ENCODE results near the gene VEPH1. TPM values are rescaled to one million over a fixed set of nuclear protein-coding genes. Genes with fewer than 3 reads are reported as not detected.

VEPH1 gene
- total and polyA plus RNA-seq, 5 donors from 2014 or later: 2.6 TPM; not detected in 4

DNA sequence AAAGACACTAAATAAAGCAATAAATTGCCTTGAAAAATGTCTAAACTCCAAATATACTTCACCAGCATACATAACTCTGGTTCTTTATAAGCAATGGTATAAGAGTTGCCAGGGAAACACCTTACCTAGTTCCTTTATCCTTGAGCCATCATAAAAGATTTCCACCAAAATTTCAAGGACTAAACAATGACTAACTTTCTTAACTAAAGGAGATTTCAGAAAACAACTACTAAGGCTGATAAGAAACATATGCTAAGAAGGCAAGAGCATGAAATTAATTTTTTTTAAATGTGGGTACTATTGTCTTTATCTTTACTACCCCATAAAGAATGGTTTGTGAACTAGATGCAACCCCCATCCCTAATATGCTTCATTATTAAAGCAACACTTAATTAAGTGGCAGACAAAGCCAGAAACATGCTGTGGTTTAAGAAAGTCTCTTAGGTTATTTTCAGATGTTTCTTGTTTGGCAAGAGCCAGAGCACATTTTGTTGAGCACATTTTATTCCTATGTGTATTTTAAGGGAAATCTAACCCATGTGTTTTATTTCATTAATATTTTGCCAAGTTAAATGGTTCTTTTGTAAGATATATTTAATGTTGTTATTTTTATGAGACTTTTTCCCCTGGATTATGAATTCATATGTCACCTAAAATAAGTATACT is 17.4 kb upstream of the VEPH1 start:
- Mint-ChIP-seq H3K9me3 (peaks cover 0 to 3% (median 0%) of the 10 kb centered on the region in 7 donors), H3K27ac (no peak overlapping the region), H3K36me3 (no peaks in the 10 kb centered on the region), H3K4me3 (no peak overlapping the region), H3K4me1 (no peaks in the 10 kb centered on the region), H3K27me3 (no peaks in the 10 kb centered on the region)
- H3K4me3 ChIP-seq (ENCODE audit: low read depth, low read length): no peak overlapping the region
- no peaks in the 10 kb centered on the region for H3K4me1 ChIP-seq (ENCODE audit: control insufficient read depth, insufficient read depth, low read length, poor library complexity, severe bottlenecking)
- ATAC-seq (ENCODE audit: low read depth in 2 of 2) (no peak), DNase-seq (no peak)
- H3K36me3 ChIP-seq (ENCODE audit: control insufficient read depth, insufficient read depth, low read length): no peaks in the 10 kb centered on the region
- no peaks in the 10 kb centered on the region for H3K9me3 ChIP-seq (ENCODE audit: control insufficient read depth in 2 of 2, low read length in 2 of 2)
- H3K27me3 ChIP-seq (ENCODE audit: control insufficient read depth, insufficient read depth, low read length): no peaks in the 10 kb centered on the region
- no peak overlapping the region for H3K27ac ChIP-seq (ENCODE audit: insufficient read depth, low read length, poor library complexity, severe bottlenecking)

DNA sequence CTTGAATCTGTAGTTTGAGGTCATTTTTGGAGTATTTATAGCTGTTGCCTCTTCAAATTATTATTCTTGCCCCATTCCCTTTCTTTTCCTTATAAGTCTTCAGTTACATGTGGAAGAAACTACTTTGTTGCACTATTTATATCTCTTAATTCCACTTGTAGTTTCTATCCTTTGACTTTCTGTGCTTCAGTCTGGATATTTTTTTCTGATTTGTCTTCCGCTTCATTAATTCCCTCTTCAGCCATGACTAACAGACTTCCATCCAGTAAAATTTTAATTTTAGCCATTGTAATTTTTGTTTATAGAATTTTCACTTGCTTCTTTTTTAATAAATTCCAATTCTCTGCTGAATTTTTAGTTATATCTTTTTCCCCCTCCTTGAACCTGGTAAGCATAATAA is 15.7 kb upstream of the VEPH1 start:
- H3K27ac Mint-ChIP-seq: no peak overlapping the region
- no peaks in the 10 kb centered on the region for H3K36me3 Mint-ChIP-seq

DNA sequence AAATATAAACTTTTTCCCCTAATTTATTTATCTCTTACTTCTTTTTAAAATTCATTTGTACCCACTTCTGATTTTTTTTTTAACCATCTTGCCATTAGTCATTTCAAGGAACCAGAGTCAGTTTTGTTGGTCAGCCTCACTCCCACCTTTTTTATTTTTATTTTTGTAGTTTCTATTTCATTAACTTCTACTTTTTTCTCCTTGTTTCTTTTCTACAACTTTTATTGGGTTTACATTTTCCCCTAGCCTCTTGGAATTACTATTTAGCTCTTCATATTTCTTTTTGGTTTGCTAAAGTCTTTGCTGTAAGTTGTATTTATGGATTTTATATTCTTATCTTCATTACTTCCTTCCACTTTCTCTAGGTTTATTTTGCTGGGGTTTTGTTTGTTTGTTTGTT is 13.7 kb upstream of the VEPH1 start:
- H3K27me3 Mint-ChIP-seq: no peaks in the 10 kb centered on the region
- no peaks in the 10 kb centered on the region for H3K27me3 ChIP-seq (ENCODE audit: control insufficient read depth, insufficient read depth, low read length)
- H3K27ac ChIP-seq (ENCODE audit: insufficient read depth, low read length, poor library complexity, severe bottlenecking): no peak overlapping the region
- peaks cover 0 to 3% (median 0%) of the 10 kb centered on the region in 7 donors for H3K9me3 Mint-ChIP-seq
- no peaks in the 10 kb centered on the region for H3K9me3 ChIP-seq (ENCODE audit: control insufficient read depth in 2 of 2, low read length in 2 of 2)
- H3K4me1 Mint-ChIP-seq: no peaks in the 10 kb centered on the region
- H3K27ac Mint-ChIP-seq: no peak overlapping the region
- DNase-seq (no peak), ATAC-seq (ENCODE audit: low read depth in 2 of 2) (no peak)
- H3K36me3 ChIP-seq (ENCODE audit: control insufficient read depth, insufficient read depth, low read length): no peaks in the 10 kb centered on the region
- H3K4me3 Mint-ChIP-seq: no peak overlapping the region
- H3K4me3 ChIP-seq (ENCODE audit: low read depth, low read length): no peak overlapping the region
- H3K4me1 ChIP-seq (ENCODE audit: control insufficient read depth, insufficient read depth, low read length, poor library complexity, severe bottlenecking): no peaks in the 10 kb centered on the region
- H3K36me3 Mint-ChIP-seq: no peaks in the 10 kb centered on the region

More for the DNA sequence above, 15.7 kb upstream of the VEPH1 start:
- H3K9me3 Mint-ChIP-seq: peaks cover 0 to 3% (median 0%) of the 10 kb centered on the region in 7 donors
- H3K4me3 Mint-ChIP-seq: no peak overlapping the region
- no peak overlapping the region for H3K27ac ChIP-seq (ENCODE audit: insufficient read depth, low read length, poor library complexity, severe bottlenecking)
- no peaks in the 10 kb centered on the region for H3K4me1 Mint-ChIP-seq
- no peaks in the 10 kb centered on the region for H3K27me3 Mint-ChIP-seq
- no peak for ATAC-seq (ENCODE audit: low read depth in 2 of 2)
- no peaks in the 10 kb centered on the region for H3K9me3 ChIP-seq (ENCODE audit: control insufficient read depth in 2 of 2, low read length in 2 of 2)
- no peaks in the 10 kb centered on the region for H3K27me3 ChIP-seq (ENCODE audit: control insufficient read depth, insufficient read depth, low read length)
- H3K36me3 ChIP-seq (ENCODE audit: control insufficient read depth, insufficient read depth, low read length): no peaks in the 10 kb centered on the region
- H3K4me3 ChIP-seq (ENCODE audit: low read depth, low read length): no peak overlapping the region
- DNase-seq: no peak
- H3K4me1 ChIP-seq (ENCODE audit: control insufficient read depth, insufficient read depth, low read length, poor library complexity, severe bottlenecking): no peaks in the 10 kb centered on the region

DNA sequence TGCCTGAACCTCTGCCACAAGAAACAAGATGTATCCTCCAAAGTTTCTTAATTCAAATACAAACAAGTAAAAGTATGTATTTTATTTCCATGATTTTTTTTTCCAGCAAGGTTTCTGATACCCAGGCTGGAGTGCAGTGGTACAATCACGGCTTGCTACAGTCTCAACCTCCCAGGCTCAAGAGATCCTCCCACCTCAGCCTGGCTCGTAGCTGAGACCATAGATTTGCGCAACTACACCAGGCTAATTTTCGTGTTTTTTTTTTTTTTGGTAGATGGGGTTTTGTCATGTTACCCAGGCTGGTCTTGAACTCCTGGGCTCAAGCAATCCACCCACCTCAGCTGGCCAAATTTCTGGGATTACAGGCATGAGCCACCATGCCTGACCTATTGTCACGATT is 12.2 kb upstream of the VEPH1 start:
- Histone ChIP-seq H3K4me3 (ENCODE audit: low read depth, low read length) (no peak overlapping the region), H3K36me3 (ENCODE audit: control insufficient read depth, insufficient read depth, low read length) (no peaks in the 10 kb centered on the region), H3K27me3 (ENCODE audit: control insufficient read depth, insufficient read depth, low read length) (no peaks in the 10 kb centered on the region), H3K27ac (ENCODE audit: insufficient read depth, low read length, poor library complexity, severe bottlenecking) (no peak overlapping the region), H3K4me1 (ENCODE audit: control insufficient read depth, insufficient read depth, low read length, poor library complexity, severe bottlenecking) (no peaks in the 10 kb centered on the region), H3K9me3 (ENCODE audit: control insufficient read depth in 2 of 2, low read length in 2 of 2) (no peaks in the 10 kb centered on the region)
- Mint-ChIP-seq H3K27ac (no peak overlapping the region), H3K9me3 (peaks cover 0 to 3% (median 0%) of the 10 kb centered on the region in 7 donors), H3K4me3 (no peak overlapping the region), H3K36me3 (no peaks in the 10 kb centered on the region), H3K4me1 (no peaks in the 10 kb centered on the region), H3K27me3 (no peaks in the 10 kb centered on the region)
- DNase-seq: no peak
- ATAC-seq (ENCODE audit: low read depth in 2 of 2): no peak

DNA sequence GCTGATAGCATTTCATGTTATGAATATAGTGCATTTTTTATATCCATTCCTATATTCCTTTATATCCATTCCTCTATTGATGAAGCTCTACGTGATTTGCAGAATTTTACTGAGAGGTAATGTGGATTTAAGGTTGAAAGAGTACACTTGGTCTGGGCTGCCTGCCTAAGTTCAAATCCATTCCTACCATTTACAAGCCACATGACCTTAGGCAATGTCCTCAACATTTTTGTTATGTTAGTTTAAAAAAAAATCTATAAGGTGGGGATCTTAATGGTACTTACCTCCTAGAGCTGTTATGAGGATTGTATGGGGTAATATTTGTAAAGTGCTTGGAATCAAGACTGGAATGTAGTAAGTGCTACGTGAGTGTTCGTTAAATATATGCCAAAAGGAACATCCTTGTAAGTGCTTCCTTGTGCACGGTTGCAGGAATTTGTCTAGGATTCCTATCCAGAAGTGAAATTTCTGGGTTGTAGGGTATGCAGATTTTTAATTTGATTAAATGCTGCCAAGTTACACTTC is 11.2 kb upstream of the VEPH1 start:
- H3K4me3 Mint-ChIP-seq: no peak overlapping the region
- H3K36me3 Mint-ChIP-seq: no peaks in the 10 kb centered on the region
- H3K27me3 Mint-ChIP-seq: no peaks in the 10 kb centered on the region
- no peak overlapping the region for H3K27ac ChIP-seq (ENCODE audit: insufficient read depth, low read length, poor library complexity, severe bottlenecking)
- no peaks in the 10 kb centered on the region for H3K4me1 Mint-ChIP-seq
- no peaks in the 10 kb centered on the region for H3K9me3 ChIP-seq (ENCODE audit: control insufficient read depth in 2 of 2, low read length in 2 of 2)
- peaks cover 0 to 3% (median 0%) of the 10 kb centered on the region in 7 donors for H3K9me3 Mint-ChIP-seq
- no peak overlapping the region for H3K4me3 ChIP-seq (ENCODE audit: low read depth, low read length)
- H3K27ac Mint-ChIP-seq: no peak overlapping the region
- ATAC-seq (ENCODE audit: low read depth in 2 of 2) (no peak), DNase-seq (no peak)
- no peaks in the 10 kb centered on the region for H3K36me3 ChIP-seq (ENCODE audit: control insufficient read depth, insufficient read depth, low read length)
- no peaks in the 10 kb centered on the region for H3K4me1 ChIP-seq (ENCODE audit: control insufficient read depth, insufficient read depth, low read length, poor library complexity, severe bottlenecking)
- no peaks in the 10 kb centered on the region for H3K27me3 ChIP-seq (ENCODE audit: control insufficient read depth, insufficient read depth, low read length)

GRCh38 chr3:157513585-157513984 is 10.4 kb upstream of the VEPH1 start:
- no peak for ATAC-seq (ENCODE audit: low read depth in 2 of 2)
- no peaks in the 10 kb centered on the region for H3K36me3 ChIP-seq (ENCODE audit: control insufficient read depth, insufficient read depth, low read length)
- H3K9me3 ChIP-seq (ENCODE audit: control insufficient read depth in 2 of 2, low read length in 2 of 2): no peaks in the 10 kb centered on the region
- DNase-seq: no peak
- Mint-ChIP-seq H3K27ac (no peak overlapping the region), H3K9me3 (peaks cover 0 to 2% (median 0%) of the 10 kb centered on the region in 7 donors), H3K4me1 (no peaks in the 10 kb centered on the region), H3K27me3 (peaks cover 3% of the 10 kb centered on the region), H3K36me3 (no peaks in the 10 kb centered on the region), H3K4me3 (no peak overlapping the region)
- H3K4me3 ChIP-seq (ENCODE audit: low read depth, low read length): no peak overlapping the region
- no peaks in the 10 kb centered on the region for H3K27me3 ChIP-seq (ENCODE audit: control insufficient read depth, insufficient read depth, low read length)
- no peak overlapping the region for H3K27ac ChIP-seq (ENCODE audit: insufficient read depth, low read length, poor library complexity, severe bottlenecking)
- H3K4me1 ChIP-seq (ENCODE audit: control insufficient read depth, insufficient read depth, low read length, poor library complexity, severe bottlenecking): no peaks in the 10 kb centered on the region

- H3K9me3 Mint-ChIP-seq: peaks cover 0 to 7% (median 0%) of the 10 kb centered on the region in 7 donors
- Histone ChIP-seq H3K36me3 (ENCODE audit: control insufficient read depth, insufficient read depth, low read length) (no peaks in the 10 kb centered on the region), H3K27me3 (ENCODE audit: control insufficient read depth, insufficient read depth, low read length) (no peaks in the 10 kb centered on the region), H3K4me1 (ENCODE audit: control insufficient read depth, insufficient read depth, low read length, poor library complexity, severe bottlenecking) (no peaks in the 10 kb centered on the region), H3K27ac (ENCODE audit: insufficient read depth, low read length, poor library complexity, severe bottlenecking) (no peak overlapping the region), H3K9me3 (ENCODE audit: control insufficient read depth in 2 of 2, low read length in 2 of 2) (no peaks in the 10 kb centered on the region), H3K4me3 (ENCODE audit: low read depth, low read length) (no peak overlapping the region)
- no peaks in the 10 kb centered on the region for H3K36me3 Mint-ChIP-seq
- H3K4me1 Mint-ChIP-seq: no peaks in the 10 kb centered on the region
- ATAC-seq (ENCODE audit: low read depth in 2 of 2) (no peak), DNase-seq (no peak)
- H3K27me3 Mint-ChIP-seq: peaks cover 7% of the 10 kb centered on the region
- no peak overlapping the region for H3K4me3 Mint-ChIP-seq
- H3K27ac Mint-ChIP-seq: no peak overlapping the region
These were observed 9.3 kb upstream of the VEPH1 start for GRCh38 chr3:157512534-157512933.

- peaks cover 7% of the 10 kb centered on the region for H3K27me3 Mint-ChIP-seq
- Histone ChIP-seq H3K9me3 (ENCODE audit: control insufficient read depth in 2 of 2, low read length in 2 of 2) (no peaks in the 10 kb centered on the region), H3K36me3 (ENCODE audit: control insufficient read depth, insufficient read depth, low read length) (no peaks in the 10 kb centered on the region), H3K27ac (ENCODE audit: insufficient read depth, low read length, poor library complexity, severe bottlenecking) (no peak overlapping the region), H3K27me3 (ENCODE audit: control insufficient read depth, insufficient read depth, low read length) (no peaks in the 10 kb centered on the region), H3K4me1 (ENCODE audit: control insufficient read depth, insufficient read depth, low read length, poor library complexity, severe bottlenecking) (no peaks in the 10 kb centered on the region), H3K4me3 (ENCODE audit: low read depth, low read length) (no peak overlapping the region)
- H3K27ac Mint-ChIP-seq: no peak overlapping the region
- no peak for ATAC-seq (ENCODE audit: low read depth in 2 of 2)
- no peaks in the 10 kb centered on the region for H3K4me1 Mint-ChIP-seq
- peaks cover 0 to 7% (median 2%) of the 10 kb centered on the region in 7 donors for H3K9me3 Mint-ChIP-seq
- no peak overlapping the region for H3K4me3 Mint-ChIP-seq
- no peak for DNase-seq
- no peaks in the 10 kb centered on the region for H3K36me3 Mint-ChIP-seq
These were observed 5.2 kb upstream of the VEPH1 start for GRCh38 chr3:157508461-157508860.
